NCI-H460 (cell line): ENCODE measurements around the gene SLC25A45. TPM values are rescaled to one million over a fixed set of nuclear protein-coding genes. Genes with fewer than 3 reads are reported as not detected.
"Not testable (repeated sequence)": the region's sequence is repeated elsewhere in the genome, so short reads cannot be mapped to it uniquely, and the experiment has no call there.

Source experiments
- DNase-seq: peaks from one replicate; pipeline ENCODE4 v3.0.0-alpha.2; 2016; ENCODE audit warnings: low read depth; ENCODE audit errors: extremely low read depth
- total RNA-seq: library from RNA; depleted of rRNA; stranded (reverse); fragments of >200 nt; shearing (Covaris generic); gene quantifications from 2 replicates; pipeline ENCODE4 v1.2.3, GENCODE V29; 2014

SLC25A45 gene
- total RNA-seq, 1 experiment from 2014 or later, result 2.0 TPM

DNA sequence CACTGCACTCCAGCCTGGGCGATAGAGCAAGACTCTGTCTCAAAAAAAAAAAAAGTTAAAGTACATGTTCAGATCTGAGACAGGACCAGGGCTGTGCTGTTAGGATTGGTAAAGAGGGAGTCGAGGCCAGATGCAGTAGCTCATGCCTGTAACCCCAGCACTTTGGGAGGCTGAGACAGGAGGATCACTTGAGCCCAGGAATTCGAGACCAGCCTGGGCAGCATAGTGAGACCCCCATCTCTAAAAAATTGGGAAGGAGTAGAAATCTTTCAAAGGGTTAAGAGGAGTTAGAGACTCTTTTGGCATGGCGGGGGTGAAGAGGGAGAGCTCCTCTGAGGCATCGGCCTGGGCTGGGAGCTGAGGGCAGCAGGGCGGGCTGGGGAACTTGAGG is 11.8 kb downstream of the SLC25A45 start:
- DNase-seq, result no peak

DNA sequence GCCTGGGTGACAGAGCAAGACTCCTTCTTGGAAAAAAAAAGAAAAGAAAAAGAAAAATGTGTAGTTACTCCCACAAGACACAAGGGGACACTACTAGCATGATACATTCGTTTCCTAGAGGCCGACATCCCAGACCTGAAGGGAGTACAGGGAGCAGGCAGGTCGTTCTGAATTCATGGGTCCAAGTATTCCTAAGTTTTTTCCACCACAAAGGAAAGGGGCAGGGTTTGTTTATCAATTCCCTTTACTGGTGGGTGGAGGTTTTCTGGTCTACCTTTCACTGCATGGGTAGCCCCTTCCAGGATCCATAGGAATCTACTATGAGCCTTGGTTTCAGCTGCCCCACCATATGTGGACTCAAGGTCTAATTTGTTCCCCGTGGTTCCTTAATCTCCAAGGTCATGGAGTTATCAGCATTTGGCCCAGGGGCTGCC is 16.1 kb downstream of the SLC25A45 start:
- peak; percentile 78 for DNase-seq

DNA sequence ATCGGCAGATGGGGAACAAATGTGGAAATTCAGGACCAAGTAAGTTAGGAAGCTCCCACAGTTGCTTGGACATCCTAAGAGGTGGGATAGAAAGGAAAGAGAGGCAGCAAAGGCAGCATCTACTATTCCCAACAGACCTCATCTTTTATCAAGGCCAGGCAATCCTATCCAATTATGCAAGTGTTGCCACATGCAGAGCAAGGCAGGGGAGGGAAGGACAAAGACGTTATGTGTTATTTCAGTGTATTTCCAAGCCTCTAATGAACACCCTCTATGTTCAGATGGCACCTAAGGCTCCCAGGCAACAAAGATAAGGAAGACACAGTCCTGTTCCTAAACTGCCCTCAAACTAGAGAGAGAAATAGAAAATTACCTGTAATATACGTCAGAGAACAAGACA is 18.7 kb downstream of the SLC25A45 start:
- DNase-seq, result no peak

DNA sequence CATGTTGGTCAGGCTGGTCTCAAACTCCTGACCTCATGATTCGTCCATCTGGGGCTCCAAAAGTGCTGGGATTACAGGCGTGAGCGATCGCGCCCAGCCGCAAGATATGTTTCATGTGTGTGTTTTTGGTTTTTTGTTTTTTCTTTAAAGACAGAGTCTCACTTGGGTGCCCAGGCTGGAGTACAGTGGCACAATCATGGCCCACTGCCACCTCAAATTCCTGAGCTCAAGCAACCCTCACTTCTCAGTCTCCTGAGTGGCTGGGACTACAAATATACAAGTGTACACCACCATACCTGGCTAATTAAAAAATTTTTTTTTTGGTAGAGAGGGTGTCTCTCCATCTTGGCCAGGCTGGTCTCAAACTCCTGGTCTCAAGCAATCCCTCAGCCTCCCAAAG is 19.5 kb downstream of the SLC25A45 start:
- DNase-seq, result no peak

DNA sequence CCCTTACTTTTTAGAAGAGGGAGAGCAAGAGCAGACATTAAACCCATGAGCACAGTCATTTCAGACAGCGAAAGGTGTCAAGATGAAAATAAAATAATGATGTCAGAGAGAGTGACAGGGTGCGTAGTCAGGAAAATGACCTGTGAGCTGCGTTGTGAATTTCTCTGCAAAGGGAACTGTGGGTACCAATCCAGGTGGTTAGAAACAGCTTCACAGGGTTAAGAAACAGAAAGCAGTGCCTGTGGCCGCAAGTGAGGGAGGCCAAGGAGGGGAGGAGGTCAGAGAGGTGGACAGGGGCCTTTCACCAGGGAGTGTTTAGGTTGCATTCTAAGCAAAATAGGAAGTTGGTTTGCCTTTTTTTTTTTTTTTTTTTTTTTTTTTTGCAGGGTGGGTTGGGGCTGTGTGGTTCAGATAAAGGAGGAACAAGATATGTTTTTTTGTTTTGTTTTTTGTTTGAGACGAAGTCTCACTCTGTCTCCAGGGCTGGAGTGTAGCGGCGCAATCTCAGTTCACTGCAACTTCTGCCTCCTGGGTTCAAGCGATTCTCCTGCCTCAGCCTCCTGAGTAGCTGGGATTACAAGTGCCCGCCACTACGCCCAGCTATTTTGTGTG is 20.0 kb downstream of the SLC25A45 start:
- DNase-seq, result no peak

DNA sequence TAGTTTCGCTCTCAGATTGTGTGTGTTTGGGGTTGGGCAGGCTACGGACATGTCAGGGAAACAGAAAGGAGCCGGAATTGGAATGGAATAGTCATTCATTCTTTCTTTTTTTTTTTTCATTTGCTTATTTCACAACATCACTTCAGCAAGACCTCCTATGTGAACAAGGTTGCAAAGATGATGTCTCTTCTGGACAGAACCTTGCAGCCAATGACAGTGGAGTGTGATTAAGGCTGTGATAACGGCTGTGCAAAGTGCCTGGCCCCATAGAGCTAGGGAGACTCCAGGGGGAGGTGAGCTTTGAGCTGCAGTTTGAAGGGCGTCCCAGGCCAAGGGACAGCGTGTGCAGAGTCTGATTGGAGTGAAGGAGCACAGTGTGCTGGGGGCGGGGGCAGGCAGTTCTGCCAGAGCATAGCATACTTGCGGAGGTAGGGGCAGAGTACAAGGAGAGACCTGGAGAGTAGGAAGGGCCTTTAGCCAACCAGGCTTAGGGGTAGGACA is 24.5 kb downstream of the SLC25A45 start:
- no peak for DNase-seq

DNA sequence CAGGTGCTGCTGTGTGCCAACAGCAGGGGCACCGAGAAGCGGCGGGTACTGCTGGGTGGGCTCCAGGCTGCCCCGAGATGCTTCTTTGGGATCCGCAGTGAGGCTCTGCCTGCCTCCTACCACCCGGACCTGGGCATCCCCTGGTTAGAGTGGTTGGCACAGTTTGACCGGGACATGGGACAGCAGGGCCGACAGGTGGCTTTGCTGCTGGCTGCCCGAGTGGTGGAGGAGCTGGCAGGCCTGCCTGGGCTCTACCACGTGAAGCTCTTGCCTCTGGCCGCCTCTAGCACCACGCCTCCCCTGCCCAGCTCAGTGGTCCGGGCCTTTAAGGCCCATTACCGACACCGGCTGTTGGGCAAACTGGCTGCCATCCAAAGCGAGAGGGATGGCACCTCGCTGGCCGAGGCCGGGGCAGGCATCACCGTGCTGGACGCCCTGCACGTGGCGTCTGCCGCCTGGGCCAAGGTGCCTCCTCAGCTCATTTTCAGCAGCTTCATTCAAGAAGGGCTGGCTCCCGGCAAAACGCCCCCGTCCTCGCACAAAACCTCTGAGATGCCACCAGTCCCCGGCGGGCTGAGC is 26.0 kb downstream of the SLC25A45 start:
- no peak for DNase-seq

DNA sequence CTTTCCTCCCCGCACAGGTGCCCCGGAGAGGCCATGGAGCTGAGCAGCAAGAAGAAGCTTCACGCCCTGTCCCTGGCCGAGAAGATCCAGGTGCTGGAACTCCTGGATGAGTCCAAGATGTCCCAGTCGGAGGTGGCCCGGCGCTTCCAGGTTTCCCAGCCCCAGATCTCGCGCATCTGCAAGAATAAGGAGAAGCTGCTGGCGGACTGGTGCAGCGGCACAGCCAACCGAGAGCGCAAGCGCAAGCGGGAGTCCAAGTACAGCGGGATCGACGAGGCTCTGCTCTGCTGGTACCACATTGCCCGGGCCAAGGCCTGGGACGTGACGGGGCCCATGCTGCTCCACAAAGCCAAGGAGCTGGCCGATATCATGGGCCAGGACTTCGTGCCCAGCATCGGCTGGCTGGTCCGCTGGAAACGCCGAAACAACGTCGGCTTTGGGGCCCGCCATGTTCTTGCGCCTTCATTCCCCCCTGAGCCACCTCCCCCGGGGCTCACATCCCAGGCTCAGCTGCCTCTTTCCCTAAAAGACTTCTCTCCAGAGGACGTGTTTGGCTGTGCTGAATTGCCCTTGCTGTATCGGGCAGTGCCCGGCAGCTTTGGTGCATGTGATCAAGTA is 26.6 kb downstream of the SLC25A45 start:
- DNase-seq, result no peak

DNA sequence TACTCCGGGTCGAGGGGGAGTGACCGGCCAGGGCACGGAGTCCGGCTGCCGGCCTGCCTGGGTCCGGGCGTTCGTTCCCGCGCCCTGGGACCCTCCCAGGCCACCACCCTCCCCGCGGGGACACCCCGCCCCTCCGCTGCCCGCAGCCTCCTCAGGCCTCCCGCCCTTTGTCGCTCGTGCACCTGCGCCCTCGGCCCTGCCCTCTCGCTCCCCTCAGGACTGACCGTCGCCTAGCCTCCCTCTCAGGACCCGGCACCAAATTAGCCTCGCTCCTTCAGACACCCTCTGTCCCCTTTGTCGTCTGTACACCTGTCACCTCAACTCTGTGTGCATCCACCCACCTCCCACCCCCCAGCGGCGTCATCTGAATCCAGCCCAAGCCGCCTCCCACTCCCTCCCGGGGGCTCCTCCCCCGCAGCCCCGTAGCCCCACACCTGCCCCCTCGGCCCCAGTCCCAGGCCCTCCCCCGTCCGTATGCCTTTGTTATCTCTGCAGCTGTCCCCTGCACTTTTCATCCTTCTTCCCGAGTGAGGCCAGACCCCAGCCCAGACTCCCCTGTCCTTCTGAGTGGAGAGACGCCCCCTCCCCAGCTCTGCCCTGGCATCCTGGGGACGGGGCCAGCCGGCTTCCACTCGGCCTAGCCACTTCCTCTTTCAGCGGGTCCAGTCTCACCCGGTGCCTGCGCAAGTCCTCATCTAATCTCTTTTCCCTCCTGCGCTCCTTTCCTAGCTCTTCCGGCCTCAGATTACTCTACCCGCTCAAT is 27.3 kb downstream of the SLC25A45 start:
- DNase-seq, result no peak

DNA sequence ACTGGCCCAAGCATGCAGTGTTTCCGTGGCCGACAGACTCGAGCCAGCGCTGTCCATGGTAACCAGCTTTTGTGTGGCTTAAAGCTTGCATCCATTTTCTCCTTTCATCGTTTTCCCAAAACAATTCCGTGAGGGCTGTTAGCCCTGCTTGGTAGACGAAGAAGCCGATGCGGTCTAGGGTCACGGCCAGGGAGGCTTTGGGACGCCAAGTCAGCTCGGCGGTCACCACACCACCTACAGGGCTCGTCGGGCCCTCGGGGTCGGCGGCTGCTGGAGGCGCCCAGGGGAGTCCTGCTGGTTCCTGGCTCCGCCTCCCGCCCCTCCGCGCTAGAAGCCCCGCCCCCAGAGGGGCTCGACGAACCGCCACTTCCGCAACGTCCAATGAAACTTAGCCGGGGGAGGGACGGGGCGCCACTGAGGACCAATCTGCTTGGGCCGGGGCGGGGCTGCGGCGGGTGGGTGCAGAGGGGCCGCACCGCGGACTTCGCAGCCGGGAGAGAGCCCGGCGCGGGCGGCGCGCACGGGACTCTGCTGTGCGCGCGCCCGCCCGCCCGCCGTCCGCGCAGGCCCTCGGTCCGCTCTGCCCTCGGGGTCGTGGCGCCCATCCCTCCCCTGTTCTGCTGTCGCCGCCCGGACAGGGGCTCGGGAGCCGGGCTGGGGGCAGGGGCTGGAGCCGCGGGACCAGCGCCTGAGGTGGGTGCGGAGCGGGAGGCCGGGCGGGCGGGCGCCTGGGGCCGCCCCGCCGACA is 28.0 kb downstream of the SLC25A45 start, which contains the start of gene TIGD3:
TIGD3 (plus strand) TSS at position 487 of the 748 bp plus-strand sequence. CDS start 1,058 bp downstream, outside the sequence.
- peak; percentile 86 for DNase-seq

DNA sequence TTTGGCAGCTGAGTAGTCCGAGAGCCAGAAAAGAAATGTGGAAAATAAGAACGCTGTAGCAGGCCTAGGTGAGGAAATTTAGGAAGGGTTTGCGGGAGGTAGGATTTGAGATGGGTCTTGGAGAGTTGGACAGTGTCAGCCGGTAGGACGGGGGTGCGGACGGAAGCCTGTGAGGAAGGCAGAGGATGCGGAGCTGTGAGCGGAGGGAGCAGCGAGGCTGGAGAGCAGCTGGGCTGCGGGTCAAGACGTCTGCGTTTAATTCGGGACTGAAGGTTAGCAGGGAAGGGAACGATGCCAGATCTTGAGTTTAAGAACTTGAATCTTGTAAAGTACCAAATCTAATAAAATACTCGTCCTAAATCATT is 28.6 kb downstream of the SLC25A45 start:
- DNase-seq, result no peak

DNA sequence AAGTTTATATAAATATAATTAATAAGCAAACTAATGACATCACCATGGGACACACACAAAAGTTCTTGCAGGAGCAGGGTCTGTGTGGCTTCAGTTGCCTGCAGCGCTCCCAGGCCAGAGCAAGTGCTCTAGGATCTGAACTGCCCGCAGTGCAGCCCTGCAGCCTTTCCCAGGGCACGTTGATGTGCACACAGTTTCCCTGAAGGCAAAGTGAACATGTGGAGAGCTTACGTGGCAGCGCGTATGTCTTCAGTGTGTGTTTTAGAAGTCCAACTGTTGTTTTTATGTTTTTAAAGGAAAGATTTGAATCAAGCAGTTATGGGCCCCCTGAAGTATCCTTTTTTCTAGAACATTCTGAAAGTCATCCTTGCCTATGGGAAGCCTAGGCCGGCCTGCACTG is 29.1 kb downstream of the SLC25A45 start:
- DNase-seq, result no peak

DNA sequence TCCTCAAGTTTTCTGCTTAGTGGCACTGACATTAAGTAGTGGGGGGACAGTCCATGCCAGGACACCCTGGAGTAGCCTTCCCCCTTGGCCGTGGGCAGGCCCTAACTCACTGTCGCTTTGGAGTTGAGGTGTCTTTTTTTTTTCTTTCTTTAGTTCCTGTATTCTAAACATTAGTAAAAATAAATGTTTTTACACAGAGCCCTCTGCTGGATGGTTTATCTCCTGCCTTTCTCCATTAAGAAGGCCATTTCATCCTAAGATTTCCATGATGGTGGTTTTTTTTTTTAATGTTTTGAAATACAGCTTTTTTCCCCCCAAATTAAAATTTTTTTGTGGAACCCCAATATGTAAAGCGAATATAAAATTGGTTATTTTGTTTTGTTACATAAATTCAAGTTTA is 29.7 kb downstream of the SLC25A45 start:
- DNase-seq, result no peak

DNA sequence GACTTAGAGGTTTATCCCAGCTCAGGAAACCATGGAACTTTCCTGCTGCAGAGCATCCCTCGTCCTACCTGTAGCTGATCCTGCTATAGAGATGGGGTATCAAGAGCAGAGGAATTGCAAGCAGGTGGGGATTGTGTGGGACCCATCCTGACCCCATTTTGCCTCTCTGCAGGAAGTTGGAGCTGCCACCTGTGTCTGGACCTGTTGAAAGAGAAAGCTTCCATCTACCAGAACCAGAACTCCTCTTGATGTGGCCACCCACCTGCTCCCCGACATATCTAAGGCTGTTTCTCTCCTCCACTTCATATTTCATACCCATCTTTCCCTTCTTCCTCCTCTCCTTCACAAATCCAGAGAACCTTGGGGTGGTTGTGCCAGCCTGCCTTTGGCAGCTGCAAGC is 30.9 kb downstream of the SLC25A45 start:
- DNase-seq, result no peak

DNA sequence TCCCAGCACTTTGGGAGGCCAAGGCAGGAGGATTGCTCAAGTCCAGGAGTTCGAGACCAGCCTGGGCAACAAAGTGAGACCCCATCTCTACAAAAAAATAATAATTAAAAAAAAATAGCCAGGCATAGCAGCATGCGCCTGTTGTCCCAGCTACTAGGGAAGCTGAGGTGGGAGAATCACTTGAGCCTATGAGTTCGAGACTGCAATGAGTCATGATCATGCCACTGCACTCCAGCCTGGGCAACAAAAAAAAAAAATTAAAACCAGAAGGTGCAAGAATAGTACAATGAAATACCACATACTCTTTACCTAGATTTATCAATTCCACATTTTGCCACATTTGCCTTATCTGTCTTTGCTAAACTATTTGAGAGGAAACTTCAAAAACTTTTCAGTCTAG is 40.6 kb downstream of the SLC25A45 start:
- DNase-seq, result no peak

DNA sequence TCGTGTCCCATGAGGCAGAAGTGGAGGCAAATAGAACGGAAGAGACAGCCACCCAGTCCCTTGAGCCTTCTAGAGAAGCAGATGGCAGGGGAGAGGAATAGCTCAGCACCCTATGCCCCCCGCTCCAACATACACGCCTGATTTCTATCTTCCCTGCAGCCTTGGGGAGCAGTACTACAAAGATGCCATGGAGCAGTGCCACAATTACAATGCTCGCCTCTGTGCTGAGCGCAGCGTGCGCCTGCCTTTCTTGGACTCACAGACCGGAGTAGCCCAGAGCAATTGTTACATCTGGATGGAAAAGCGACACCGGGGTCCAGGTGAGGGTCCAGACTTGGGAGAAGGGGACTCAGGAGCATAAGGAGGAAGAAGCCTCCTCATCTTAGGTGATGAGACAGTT is 42.2 kb downstream of the SLC25A45 start:
- no peak for DNase-seq

DNA sequence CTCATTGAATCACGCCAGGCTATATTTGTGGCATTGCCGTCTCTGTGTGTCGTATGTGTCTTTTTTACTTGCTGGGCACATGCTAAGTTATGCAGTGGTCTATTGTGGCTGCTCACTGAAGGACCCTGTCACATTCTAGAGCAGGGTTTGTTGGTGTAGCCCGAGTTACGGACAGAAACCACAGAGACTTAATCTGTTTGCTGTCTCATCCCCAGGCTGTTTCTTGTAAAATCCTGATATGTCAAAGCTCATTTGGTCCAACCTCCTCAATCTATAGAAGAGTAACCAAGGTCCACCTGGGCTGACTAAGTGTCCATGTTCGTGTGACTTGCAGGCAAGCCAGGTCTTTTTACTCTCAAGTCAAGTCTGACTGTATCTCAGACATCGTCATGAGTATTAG is 43.8 kb downstream of the SLC25A45 start:
- DNase-seq, result no peak

DNA sequence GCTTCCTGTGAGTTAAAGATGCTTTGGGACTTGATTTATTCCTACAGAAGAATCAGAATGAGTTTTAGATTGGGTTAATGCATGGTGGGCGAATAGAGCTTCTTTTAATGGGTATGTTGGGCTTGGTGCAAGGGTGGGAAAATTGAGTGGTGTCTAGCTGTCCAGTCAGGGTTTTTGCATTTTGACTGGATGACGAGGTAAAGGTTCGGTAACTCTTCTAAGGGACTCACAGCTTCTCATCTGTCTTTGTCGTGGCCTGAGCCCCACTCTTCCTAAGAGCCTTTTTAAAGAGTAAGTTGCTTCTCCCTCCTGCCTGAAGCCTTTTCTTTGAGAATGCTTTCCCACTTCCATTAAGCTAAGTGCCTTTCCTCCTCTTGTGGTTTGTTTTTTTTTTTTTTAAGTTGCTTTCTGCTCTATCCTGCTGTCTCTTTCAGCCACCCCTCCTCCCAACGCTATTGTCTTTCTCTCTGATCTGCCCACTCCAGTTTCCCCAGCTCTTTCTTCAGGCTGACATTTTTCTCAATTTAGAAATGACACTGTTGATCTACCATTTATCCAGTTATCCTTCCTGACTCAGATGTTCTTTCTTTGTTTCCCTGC is 47.6 kb downstream of the SLC25A45 start:
- no peak for DNase-seq

DNA sequence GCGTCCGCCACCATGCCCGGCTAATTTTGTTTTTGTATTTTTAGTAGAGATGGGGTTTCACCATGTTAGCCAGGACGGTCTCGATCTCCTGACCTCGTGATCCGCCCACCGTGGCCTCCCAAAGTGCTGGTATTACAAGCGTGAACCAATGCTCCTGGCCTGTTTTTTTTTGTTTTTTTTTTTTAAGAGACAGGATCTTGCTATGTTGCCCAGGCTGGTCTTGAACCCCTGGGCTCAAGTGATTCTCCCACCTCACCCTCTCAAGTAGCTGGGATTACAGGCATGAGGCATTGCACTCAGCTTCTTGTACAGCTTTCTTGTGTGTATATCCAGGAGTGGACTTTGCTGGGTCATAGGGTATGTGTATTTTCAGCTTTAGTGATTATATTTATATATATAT is 49.9 kb downstream of the SLC25A45 start:
- not testable (repeated sequence) for DNase-seq

DNA sequence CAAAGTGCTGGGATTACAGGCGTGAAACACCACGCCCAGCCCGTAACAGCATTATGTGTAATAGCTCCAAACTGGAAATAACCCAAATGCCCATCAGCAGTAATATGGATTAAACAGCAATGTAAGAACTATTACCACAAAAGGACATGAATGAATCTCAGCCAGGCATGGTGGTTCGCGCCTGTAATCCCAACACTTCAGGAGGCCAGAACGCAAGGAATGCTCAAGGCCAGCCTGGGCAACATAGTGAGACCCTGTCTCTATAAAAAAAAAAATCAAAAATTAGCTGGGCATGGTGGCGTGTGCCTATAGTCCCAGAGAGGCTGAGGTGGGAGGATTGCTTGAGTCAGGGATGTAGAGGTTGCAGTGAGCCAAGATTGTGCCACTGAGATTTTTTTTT is 51.9 kb downstream of the SLC25A45 start:
- no peak for DNase-seq
